IPS-18a (cell line): Measurements from ENCODE around the gene LAMA2.

Source experiments
- H3K27ac ChIP-seq: one replicate; pipeline ENCODE4 v1.5.1; 2013; ENCODE audit warnings: low read length
- H3K27me3 ChIP-seq: one replicate; pipeline ENCODE4 v1.6.1; 2013; ENCODE audit warnings: mild to moderate bottlenecking, low read length; ENCODE audit not compliant: control insufficient read depth, insufficient read depth
- H3K36me3 ChIP-seq: one replicate; pipeline ENCODE4 v1.6.1; 2013; ENCODE audit warnings: low read depth, low read length; ENCODE audit not compliant: control insufficient read depth
- H3K4me1 ChIP-seq: one replicate; pipeline ENCODE4 v1.6.1; 2013; ENCODE audit warnings: low read depth, low read length; ENCODE audit not compliant: control insufficient read depth
- H3K4me3 ChIP-seq: one replicate; pipeline ENCODE4 v1.5.1; 2013; ENCODE audit warnings: low read length
- H3K9ac ChIP-seq: one replicate; pipeline ENCODE4 v1.6.1; 2013; ENCODE audit warnings: mild to moderate bottlenecking, low read length, moderate library complexity
- H3K9me3 ChIP-seq: one replicate; pipeline ENCODE4 v1.6.1; 2013; ENCODE audit warnings: low read depth, low read length; ENCODE audit not compliant: control insufficient read depth

Gene LAMA2

GRCh38 chr6:129014302-129014701, 131.4 kb downstream of the LAMA2 start:
- no peaks in the 10 kb centered on the region for H3K36me3 ChIP-seq
- H3K9ac ChIP-seq, result no peak overlapping the region
- no peaks in the 10 kb centered on the region for H3K4me1 ChIP-seq
- no peaks in the 10 kb centered on the region for H3K9me3 ChIP-seq
- no peak overlapping the region for H3K27ac ChIP-seq
- H3K27me3 ChIP-seq, result no peaks in the 10 kb centered on the region
- H3K4me3 ChIP-seq, result no peak overlapping the region

GRCh38 chr6:129015721-129016120, 132.8 kb downstream of the LAMA2 start:
- Histone ChIP-seq H3K9ac (no peak overlapping the region), H3K27me3 (no peaks in the 10 kb centered on the region), H3K36me3 (no peaks in the 10 kb centered on the region)

GRCh38 chr6:129016844-129017243, 133.9 kb downstream of the LAMA2 start:
- Histone ChIP-seq H3K9me3 (no peaks in the 10 kb centered on the region), H3K4me3 (no peak overlapping the region), H3K9ac (no peak overlapping the region), H3K4me1 (no peaks in the 10 kb centered on the region), H3K27me3 (no peaks in the 10 kb centered on the region), H3K27ac (no peak overlapping the region), H3K36me3 (no peaks in the 10 kb centered on the region)

More at GRCh38 chr6:129015721-129016120, 132.8 kb downstream of the LAMA2 start:
- H3K27ac ChIP-seq, result no peak overlapping the region
- no peaks in the 10 kb centered on the region for H3K9me3 ChIP-seq
- no peaks in the 10 kb centered on the region for H3K4me1 ChIP-seq
- H3K4me3 ChIP-seq, result no peak overlapping the region

GRCh38 chr6:129022011-129022553, 139.1 kb downstream of the LAMA2 start:
- Histone ChIP-seq H3K27me3 (peaks cover 3% of the 10 kb centered on the region), H3K4me1 (no peaks in the 10 kb centered on the region), H3K4me3 (no peak overlapping the region), H3K9ac (no peak overlapping the region), H3K27ac (no peak overlapping the region), H3K9me3 (no peaks in the 10 kb centered on the region), H3K36me3 (no peaks in the 10 kb centered on the region)

- Histone ChIP-seq H3K27ac (no peak overlapping the region), H3K9ac (no peak overlapping the region), H3K9me3 (no peaks in the 10 kb centered on the region), H3K4me1 (peaks cover 12% of the 10 kb centered on the region), H3K36me3 (no peaks in the 10 kb centered on the region), H3K27me3 (peaks cover 45% of the 10 kb centered on the region), H3K4me3 (no peak overlapping the region)
These were observed 143.7 kb downstream of the LAMA2 start for GRCh38 chr6:129026601-129027000.

GRCh38 chr6:129029778-129030177, 146.8 kb downstream of the LAMA2 start:
- Histone ChIP-seq H3K36me3 (no peaks in the 10 kb centered on the region), H3K27ac (no peak overlapping the region), H3K9me3 (no peaks in the 10 kb centered on the region), H3K27me3 (peaks cover 45% of the 10 kb centered on the region), H3K4me3 (no peak overlapping the region), H3K9ac (no peak overlapping the region), H3K4me1 (peaks cover 12% of the 10 kb centered on the region)

GRCh38 chr6:129030215-129030614, 147.3 kb downstream of the LAMA2 start:
- Histone ChIP-seq H3K27ac (no peak overlapping the region), H3K9ac (no peak overlapping the region), H3K4me3 (no peak overlapping the region), H3K27me3 (peaks cover 45% of the 10 kb centered on the region), H3K9me3 (no peaks in the 10 kb centered on the region), H3K4me1 (peaks cover 12% of the 10 kb centered on the region), H3K36me3 (no peaks in the 10 kb centered on the region)

GRCh38 chr6:129031051-129031599, 148.2 kb downstream of the LAMA2 start:
- Histone ChIP-seq H3K4me3 (no peak overlapping the region), H3K36me3 (no peaks in the 10 kb centered on the region)

GRCh38 chr6:129032602-129033001, 149.7 kb downstream of the LAMA2 start:
- Histone ChIP-seq H3K27ac (no peak overlapping the region), H3K36me3 (no peaks in the 10 kb centered on the region), H3K9me3 (no peaks in the 10 kb centered on the region), H3K4me3 (no peak overlapping the region), H3K4me1 (peaks cover 12% of the 10 kb centered on the region), H3K9ac (no peak overlapping the region), H3K27me3 (peaks cover 39% of the 10 kb centered on the region)

More at GRCh38 chr6:129031051-129031599, 148.2 kb downstream of the LAMA2 start:
- no peaks in the 10 kb centered on the region for H3K9me3 ChIP-seq
- peaks cover 12% of the 10 kb centered on the region for H3K4me1 ChIP-seq
- H3K27ac ChIP-seq, result no peak overlapping the region
- H3K27me3 ChIP-seq, result peaks cover 45% of the 10 kb centered on the region
- H3K9ac ChIP-seq, result no peak overlapping the region

- no peak overlapping the region for H3K27ac ChIP-seq
- H3K27me3 ChIP-seq, result peaks cover 34% of the 10 kb centered on the region
These were observed 150.2 kb downstream of the LAMA2 start for GRCh38 chr6:129033180-129033579.

GRCh38 chr6:129033581-129033980, 150.6 kb downstream of the LAMA2 start:
- no peaks in the 10 kb centered on the region for H3K36me3 ChIP-seq

More at GRCh38 chr6:129033180-129033579, 150.2 kb downstream of the LAMA2 start:
- no peaks in the 10 kb centered on the region for H3K36me3 ChIP-seq
- no peaks in the 10 kb centered on the region for H3K9me3 ChIP-seq
- H3K9ac ChIP-seq, result no peak overlapping the region
- no peak overlapping the region for H3K4me3 ChIP-seq
- peaks cover 12% of the 10 kb centered on the region for H3K4me1 ChIP-seq

GRCh38 chr6:129041563-129041962, 158.6 kb downstream of the LAMA2 start:
- H3K27ac ChIP-seq, result no peak overlapping the region
- H3K9me3 ChIP-seq, result no peaks in the 10 kb centered on the region
- H3K36me3 ChIP-seq, result no peaks in the 10 kb centered on the region
- H3K4me3 ChIP-seq, result no peak overlapping the region
- H3K27me3 ChIP-seq, result no peaks in the 10 kb centered on the region
- H3K4me1 ChIP-seq, result no peaks in the 10 kb centered on the region
- no peak overlapping the region for H3K9ac ChIP-seq

More at GRCh38 chr6:129033581-129033980, 150.6 kb downstream of the LAMA2 start:
- Histone ChIP-seq H3K4me3 (no peak overlapping the region), H3K27me3 (peaks cover 30% of the 10 kb centered on the region), H3K4me1 (peaks cover 12% of the 10 kb centered on the region), H3K9ac (no peak overlapping the region), H3K27ac (no peak overlapping the region), H3K9me3 (no peaks in the 10 kb centered on the region)
